ENCODE data around the gene MYBPC1.
"Not testable (repeated sequence)": the region's sequence is repeated elsewhere in the genome, so short reads cannot be mapped to it uniquely, and the experiment has no call there.

MYBPC1 gene

GRCh38 chr12:101594700-101595099, at the start of gene MYBPC1:
TSS of gene MYBPC1 (plus strand) at chr12:101594971. CDS start at chr12:101595071, 100 bp downstream.
- no peak within 1 kb of the TSS for H3K9ac ChIP-seq (ENCODE audit: low read depth in 1 of 2, low read length in 2 of 2)
- H3K4me3 ChIP-seq (ENCODE audit: low read depth in 1 of 2, low read length in 2 of 2): no peak within 1 kb of the TSS
- no peaks in the 10 kb centered on the region for H3K27me3 ChIP-seq (ENCODE audit: control insufficient read depth in 1 of 2, insufficient read depth in 2 of 2, low read length in 2 of 2)
- H3K4me1 ChIP-seq (ENCODE audit: control insufficient read depth in 1 of 2, insufficient read depth in 2 of 2, low read length in 2 of 2): peaks cover 0 to 5% of the 10 kb centered on the region in 2 donors
- H3K36me3 ChIP-seq (ENCODE audit: control insufficient read depth in 1 of 2, insufficient read depth in 2 of 2, low read length in 2 of 2): no peaks in the 10 kb centered on the region
- H3K27ac ChIP-seq (ENCODE audit: low read depth, low read length): no peak within 1 kb of the TSS
- no peaks in the 10 kb centered on the region for H3K9me3 ChIP-seq (ENCODE audit: control insufficient read depth in 1 of 2, low read length in 2 of 2)

- no peaks in the 10 kb centered on the region for H3K36me3 ChIP-seq (ENCODE audit: control insufficient read depth in 1 of 2, insufficient read depth in 2 of 2, low read length in 2 of 2)
- no peak overlapping the region for H3K4me3 ChIP-seq (ENCODE audit: low read depth in 1 of 2, low read length in 2 of 2)
- H3K4me1 ChIP-seq (ENCODE audit: control insufficient read depth in 1 of 2, insufficient read depth in 2 of 2, low read length in 2 of 2): no peaks in the 10 kb centered on the region
- no peak overlapping the region for H3K9ac ChIP-seq (ENCODE audit: low read depth in 1 of 2, low read length in 2 of 2)
- no peaks in the 10 kb centered on the region for H3K27me3 ChIP-seq (ENCODE audit: control insufficient read depth in 1 of 2, insufficient read depth in 2 of 2, low read length in 2 of 2)
- H3K27ac ChIP-seq (ENCODE audit: low read depth, low read length): no peak overlapping the region
- H3K9me3 ChIP-seq (ENCODE audit: control insufficient read depth in 1 of 2, low read length in 2 of 2): peaks cover 0 to 2% of the 10 kb centered on the region in 2 donors
These were observed 43.2 kb upstream of the MYBPC1 start for GRCh38 chr12:101551362-101552114.

GRCh38 chr12:101552277-101552676, 42.5 kb upstream of the MYBPC1 start:
- H3K27me3 ChIP-seq (ENCODE audit: control insufficient read depth in 1 of 2, insufficient read depth in 2 of 2, low read length in 2 of 2): no peaks in the 10 kb centered on the region
- H3K4me1 ChIP-seq (ENCODE audit: control insufficient read depth in 1 of 2, insufficient read depth in 2 of 2, low read length in 2 of 2): no peaks in the 10 kb centered on the region
- no peak overlapping the region for H3K27ac ChIP-seq (ENCODE audit: low read depth, low read length)
- no peak overlapping the region for H3K4me3 ChIP-seq (ENCODE audit: low read depth in 1 of 2, low read length in 2 of 2)
- H3K9me3 ChIP-seq (ENCODE audit: control insufficient read depth in 1 of 2, low read length in 2 of 2): peaks cover 0 to 2% of the 10 kb centered on the region in 2 donors
- H3K9ac ChIP-seq (ENCODE audit: low read depth in 1 of 2, low read length in 2 of 2): no peak overlapping the region
- H3K36me3 ChIP-seq (ENCODE audit: control insufficient read depth in 1 of 2, insufficient read depth in 2 of 2, low read length in 2 of 2): no peaks in the 10 kb centered on the region

- no peaks in the 10 kb centered on the region for H3K4me1 ChIP-seq (ENCODE audit: control insufficient read depth in 1 of 2, insufficient read depth in 2 of 2, low read length in 2 of 2)
- no peak overlapping the region for H3K9ac ChIP-seq (ENCODE audit: low read depth in 1 of 2, low read length in 2 of 2)
- no peak overlapping the region for H3K27ac ChIP-seq (ENCODE audit: low read depth, low read length)
- no peak overlapping the region for H3K4me3 ChIP-seq (ENCODE audit: low read depth in 1 of 2, low read length in 2 of 2)
- H3K9me3 ChIP-seq (ENCODE audit: control insufficient read depth in 1 of 2, low read length in 2 of 2): peaks cover 0 to 2% of the 10 kb centered on the region in 2 donors
- H3K27me3 ChIP-seq (ENCODE audit: control insufficient read depth in 1 of 2, insufficient read depth in 2 of 2, low read length in 2 of 2): no peaks in the 10 kb centered on the region
- no peaks in the 10 kb centered on the region for H3K36me3 ChIP-seq (ENCODE audit: control insufficient read depth in 1 of 2, insufficient read depth in 2 of 2, low read length in 2 of 2)
These were observed 37.7 kb upstream of the MYBPC1 start for GRCh38 chr12:101557094-101557493.

- not testable (repeated sequence) for H3K9me3 ChIP-seq (ENCODE audit: control insufficient read depth in 1 of 2, low read length in 2 of 2); H3K27ac ChIP-seq (ENCODE audit: low read depth, low read length)
These were observed 36.0 kb upstream of the MYBPC1 start for GRCh38 chr12:101558726-101559125.

GRCh38 chr12:101563212-101563611, 31.6 kb upstream of the MYBPC1 start:
- H3K9ac ChIP-seq (ENCODE audit: low read depth in 1 of 2, low read length in 2 of 2): no peak overlapping the region
- no peaks in the 10 kb centered on the region for H3K27me3 ChIP-seq (ENCODE audit: control insufficient read depth in 1 of 2, insufficient read depth in 2 of 2, low read length in 2 of 2)
- H3K4me1 ChIP-seq (ENCODE audit: control insufficient read depth in 1 of 2, insufficient read depth in 2 of 2, low read length in 2 of 2): peaks cover 0 to 6% of the 10 kb centered on the region in 2 donors
- H3K36me3 ChIP-seq (ENCODE audit: control insufficient read depth in 1 of 2, insufficient read depth in 2 of 2, low read length in 2 of 2): no peaks in the 10 kb centered on the region
- no peak overlapping the region for H3K4me3 ChIP-seq (ENCODE audit: low read depth in 1 of 2, low read length in 2 of 2)
- no peak overlapping the region for H3K27ac ChIP-seq (ENCODE audit: low read depth, low read length)
- peaks cover 0 to 2% of the 10 kb centered on the region in 2 donors for H3K9me3 ChIP-seq (ENCODE audit: control insufficient read depth in 1 of 2, low read length in 2 of 2)

More at GRCh38 chr12:101558726-101559125, 36.0 kb upstream of the MYBPC1 start:
- not testable (repeated sequence) for H3K27me3 ChIP-seq (ENCODE audit: control insufficient read depth in 1 of 2, insufficient read depth in 2 of 2, low read length in 2 of 2); H3K4me1 ChIP-seq (ENCODE audit: control insufficient read depth in 1 of 2, insufficient read depth in 2 of 2, low read length in 2 of 2); H3K36me3 ChIP-seq (ENCODE audit: control insufficient read depth in 1 of 2, insufficient read depth in 2 of 2, low read length in 2 of 2); H3K4me3 ChIP-seq (ENCODE audit: low read depth in 1 of 2, low read length in 2 of 2); H3K9ac ChIP-seq (ENCODE audit: low read depth in 1 of 2, low read length in 2 of 2)

- Histone ChIP-seq H3K36me3 (ENCODE audit: control insufficient read depth in 1 of 2, insufficient read depth in 2 of 2, low read length in 2 of 2) (no peaks in the 10 kb centered on the region), H3K9me3 (ENCODE audit: control insufficient read depth in 1 of 2, low read length in 2 of 2) (no peaks in the 10 kb centered on the region), H3K27me3 (ENCODE audit: control insufficient read depth in 1 of 2, insufficient read depth in 2 of 2, low read length in 2 of 2) (no peaks in the 10 kb centered on the region), H3K4me3 (ENCODE audit: low read depth in 1 of 2, low read length in 2 of 2) (no peak overlapping the region), H3K9ac (ENCODE audit: low read depth in 1 of 2, low read length in 2 of 2) (no peak overlapping the region), H3K4me1 (ENCODE audit: control insufficient read depth in 1 of 2, insufficient read depth in 2 of 2, low read length in 2 of 2) (peaks cover 11 to 12% of the 10 kb centered on the region in 2 donors), H3K27ac (ENCODE audit: low read depth, low read length) (no peak overlapping the region)
These were observed 29.9 kb upstream of the MYBPC1 start for GRCh38 chr12:101564912-101565311.

- H3K27ac ChIP-seq (ENCODE audit: low read depth, low read length): no peak overlapping the region
- H3K36me3 ChIP-seq (ENCODE audit: control insufficient read depth in 1 of 2, insufficient read depth in 2 of 2, low read length in 2 of 2): no peaks in the 10 kb centered on the region
- H3K9ac ChIP-seq (ENCODE audit: low read depth in 1 of 2, low read length in 2 of 2): no peak overlapping the region
- H3K27me3 ChIP-seq (ENCODE audit: control insufficient read depth in 1 of 2, insufficient read depth in 2 of 2, low read length in 2 of 2): no peaks in the 10 kb centered on the region
- H3K4me1 ChIP-seq (ENCODE audit: control insufficient read depth in 1 of 2, insufficient read depth in 2 of 2, low read length in 2 of 2): peaks cover 12% of the 10 kb centered on the region in 2 donors
- H3K9me3 ChIP-seq (ENCODE audit: control insufficient read depth in 1 of 2, low read length in 2 of 2): no peaks in the 10 kb centered on the region
- H3K4me3 ChIP-seq (ENCODE audit: low read depth in 1 of 2, low read length in 2 of 2): no peak overlapping the region
These were observed 28.5 kb upstream of the MYBPC1 start for GRCh38 chr12:101566318-101566717.

GRCh38 chr12:101567918-101568317, 26.9 kb upstream of the MYBPC1 start:
- no peak overlapping the region for H3K9ac ChIP-seq (ENCODE audit: low read depth in 1 of 2, low read length in 2 of 2)
- H3K9me3 ChIP-seq (ENCODE audit: control insufficient read depth in 1 of 2, low read length in 2 of 2): no peaks in the 10 kb centered on the region
- no peak overlapping the region for H3K4me3 ChIP-seq (ENCODE audit: low read depth in 1 of 2, low read length in 2 of 2)
- H3K27ac ChIP-seq (ENCODE audit: low read depth, low read length): no peak overlapping the region
- peaks cover 12% of the 10 kb centered on the region in 2 donors for H3K4me1 ChIP-seq (ENCODE audit: control insufficient read depth in 1 of 2, insufficient read depth in 2 of 2, low read length in 2 of 2)
- H3K36me3 ChIP-seq (ENCODE audit: control insufficient read depth in 1 of 2, insufficient read depth in 2 of 2, low read length in 2 of 2): no peaks in the 10 kb centered on the region
- H3K27me3 ChIP-seq (ENCODE audit: control insufficient read depth in 1 of 2, insufficient read depth in 2 of 2, low read length in 2 of 2): no peaks in the 10 kb centered on the region

- H3K9me3 ChIP-seq (ENCODE audit: control insufficient read depth in 1 of 2, low read length in 2 of 2): no peaks in the 10 kb centered on the region
- H3K9ac ChIP-seq (ENCODE audit: low read depth in 1 of 2, low read length in 2 of 2): no peak overlapping the region
- peaks cover 12% of the 10 kb centered on the region in 2 donors for H3K4me1 ChIP-seq (ENCODE audit: control insufficient read depth in 1 of 2, insufficient read depth in 2 of 2, low read length in 2 of 2)
- H3K36me3 ChIP-seq (ENCODE audit: control insufficient read depth in 1 of 2, insufficient read depth in 2 of 2, low read length in 2 of 2): no peaks in the 10 kb centered on the region
- H3K27me3 ChIP-seq (ENCODE audit: control insufficient read depth in 1 of 2, insufficient read depth in 2 of 2, low read length in 2 of 2): no peaks in the 10 kb centered on the region
- no peak overlapping the region for H3K4me3 ChIP-seq (ENCODE audit: low read depth in 1 of 2, low read length in 2 of 2)
- H3K27ac ChIP-seq (ENCODE audit: low read depth, low read length): no peak overlapping the region
These were observed 24.7 kb upstream of the MYBPC1 start for GRCh38 chr12:101570047-101570446.

All from duodenal mucosa (tissue), 2 donors.